ENCODE results near the gene STX3.
A peak's percentile ranks its signal among the peaks of the same experiment; 100 is the strongest.

The STX3 gene

DNA sequence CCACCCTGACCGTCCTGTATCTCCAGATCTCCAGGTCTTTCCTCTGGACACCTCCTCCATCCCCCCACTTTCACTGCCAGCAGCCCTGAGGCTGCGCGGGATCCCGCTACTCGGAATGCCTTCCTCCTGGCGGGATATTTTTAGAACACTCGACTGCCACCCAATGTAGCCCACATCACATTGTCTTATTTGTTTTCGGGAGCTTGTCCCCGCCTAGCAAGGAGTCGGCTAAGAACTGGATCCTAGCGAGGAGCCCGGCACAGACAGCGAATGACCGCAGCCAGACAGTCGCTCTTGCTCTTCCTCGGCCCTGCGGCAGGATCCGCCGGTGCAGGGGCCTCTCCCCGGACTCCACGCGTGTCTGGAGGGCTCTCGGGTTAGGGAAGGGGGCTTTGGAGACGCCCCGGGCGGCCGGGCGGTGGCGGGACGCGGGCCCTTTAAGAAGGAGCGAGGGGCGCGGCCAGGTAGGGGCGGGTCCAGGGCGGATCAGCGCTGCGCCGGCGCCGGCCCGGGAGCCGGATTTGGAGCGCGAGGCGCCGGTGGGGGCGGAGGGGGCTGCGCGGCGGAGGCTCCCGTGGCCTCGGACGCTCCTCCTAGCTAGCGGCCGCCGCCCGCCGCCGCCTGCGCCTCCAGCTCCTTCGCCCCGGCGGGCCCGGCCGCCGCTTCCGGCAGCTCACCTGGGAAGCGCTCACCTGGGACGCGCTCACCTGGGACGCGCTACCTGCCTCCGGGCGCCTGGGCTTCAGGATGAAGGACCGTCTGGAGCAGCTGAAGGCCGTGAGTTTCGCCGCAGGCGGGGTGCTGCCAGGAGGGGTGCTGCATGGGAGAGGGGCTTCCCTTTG is at the start of gene STX3:
TSS of gene STX3 (plus strand) at position 518 of the 842 bp plus-strand sequence. CDS start at position 748, 230 bp downstream.
- DNase-seq (ENCODE audit: low read depth in 2 of 2), result peak; percentile 20 to 32

DNA sequence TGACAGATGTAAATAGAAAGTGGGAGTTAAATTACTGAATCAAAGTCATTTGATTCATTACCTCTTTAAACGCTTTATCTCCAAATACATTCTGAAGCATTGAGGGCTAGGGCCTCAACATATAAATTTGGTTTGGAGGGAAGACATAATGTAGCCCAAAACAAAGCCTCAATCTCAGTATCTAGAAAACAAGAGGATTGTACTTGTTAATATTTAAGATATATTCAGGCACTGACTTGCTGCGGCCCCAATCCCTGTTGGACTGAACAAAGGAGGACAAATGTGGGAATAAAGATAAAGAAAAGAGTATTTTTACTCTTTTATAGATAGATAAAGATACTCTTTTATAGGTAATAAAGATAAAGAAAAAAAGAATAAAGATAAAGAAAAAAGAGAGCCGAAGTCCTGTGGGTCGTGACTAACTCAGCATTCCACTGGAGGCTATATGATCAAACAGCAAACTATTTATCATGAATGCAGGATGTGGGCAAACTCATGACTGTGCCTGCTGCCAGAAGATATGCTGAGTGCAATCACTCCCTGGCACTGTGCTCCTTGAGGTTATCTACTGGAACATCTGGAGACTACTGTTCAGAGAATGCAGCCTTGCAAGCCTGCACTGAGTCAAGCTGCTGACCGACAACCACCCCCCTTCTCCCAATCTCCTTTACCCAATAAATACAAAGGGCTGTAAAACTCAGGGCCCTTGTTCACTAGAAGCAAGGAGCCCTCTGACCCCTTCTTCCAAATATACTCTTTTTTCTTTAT is 48.5 kb upstream of the STX3 start:
- no peak for DNase-seq (ENCODE audit: low read depth in 2 of 2)

DNA sequence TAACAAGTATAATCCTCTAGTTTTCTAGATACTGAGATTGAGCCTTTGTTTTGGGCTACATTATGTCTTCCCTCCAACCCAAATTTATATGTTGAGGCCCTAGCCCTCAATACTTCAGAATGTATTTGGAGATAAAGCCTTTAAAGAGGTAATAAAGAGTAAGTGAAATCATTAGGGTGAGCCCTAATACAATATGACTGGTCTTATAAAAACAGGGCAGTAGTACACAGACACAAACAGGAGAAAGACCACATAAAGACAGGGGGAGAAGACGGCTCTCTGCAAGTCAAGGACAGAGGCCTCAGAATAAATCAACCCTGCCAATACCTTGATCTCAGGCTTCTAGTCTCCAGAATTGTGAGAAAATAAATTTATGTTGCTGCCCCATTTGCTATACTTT is 47.8 kb upstream of the STX3 start:
- DNase-seq (ENCODE audit: low read depth in 2 of 2), result no peak

DNA sequence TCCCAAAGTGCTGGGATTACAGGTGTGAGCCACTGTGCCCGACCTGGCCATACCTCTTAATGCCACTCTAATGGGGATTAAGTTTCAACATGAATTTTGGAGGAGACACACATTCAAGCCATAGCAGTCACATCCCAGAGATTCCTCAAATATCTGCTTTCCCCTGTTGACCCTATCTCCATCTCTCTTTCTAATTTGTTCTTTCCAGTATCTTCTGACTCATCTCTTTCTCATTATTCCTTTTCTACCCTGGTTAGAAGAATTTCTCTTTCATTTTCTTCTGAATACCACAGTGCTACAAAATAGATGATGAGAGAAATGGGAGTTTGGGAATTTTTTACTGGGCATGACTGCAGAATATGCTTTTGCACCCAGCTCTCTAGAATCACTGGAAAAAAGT is 46.6 kb upstream of the STX3 start:
- DNase-seq (ENCODE audit: low read depth in 2 of 2), result no peak

DNA sequence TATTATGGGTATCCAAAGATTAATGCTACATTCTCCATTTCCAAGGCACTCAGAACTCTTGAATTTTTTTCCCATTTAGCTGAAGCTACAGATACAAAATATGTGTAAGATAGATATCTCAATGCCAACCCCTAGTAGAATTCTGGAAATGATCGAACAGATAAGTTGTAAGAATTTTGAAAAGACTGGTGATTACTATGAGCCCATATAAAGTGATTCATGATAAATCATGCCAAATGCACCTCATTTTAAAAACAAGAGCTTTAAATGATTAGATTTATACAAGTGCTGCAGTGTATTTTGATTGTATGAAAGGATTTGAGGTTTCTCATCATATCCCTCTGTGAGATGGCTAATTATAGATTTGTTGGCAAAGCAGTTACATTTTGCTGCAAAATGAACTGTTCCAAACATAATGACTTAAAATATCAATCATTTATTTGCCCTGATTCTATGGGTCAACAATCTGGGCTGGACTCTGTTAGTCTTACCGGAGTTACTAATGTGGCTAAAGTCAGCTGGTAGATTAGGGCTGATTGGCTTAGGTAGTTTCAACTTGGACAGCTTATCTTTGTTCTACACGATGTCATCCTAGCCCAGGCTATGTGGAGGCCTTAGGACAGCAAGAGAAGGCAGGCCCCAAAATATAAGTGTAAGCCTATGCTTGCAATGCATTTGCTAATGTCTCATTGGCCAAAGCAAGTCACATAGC is 44.9 kb upstream of the STX3 start:
- DNase-seq (ENCODE audit: low read depth in 2 of 2), result no peak

DNA sequence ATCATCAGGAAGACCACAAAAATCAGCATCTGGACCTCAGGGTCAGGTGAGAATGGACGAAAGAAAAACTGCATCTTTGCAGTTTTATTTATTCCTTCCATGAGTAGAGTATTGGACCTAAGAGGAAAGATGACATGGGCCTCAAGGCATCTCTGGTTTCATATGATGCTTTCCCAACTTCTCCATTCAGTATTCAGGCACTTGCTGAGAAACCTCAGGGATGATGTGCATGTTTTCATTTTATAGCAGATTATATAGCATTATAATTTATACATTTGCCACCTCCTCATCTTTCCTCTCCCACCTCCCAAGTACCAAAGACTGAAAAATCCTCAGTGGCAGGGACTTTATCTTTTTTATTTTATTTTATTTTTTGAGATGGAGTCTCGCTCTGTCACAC is 41.4 kb upstream of the STX3 start, which contains the start of gene OR10V1:
TSS of gene OR10V1 (minus strand) at position 101 of the 400 bp plus-strand sequence. CDS start at position 101, 0 bp downstream.
- DNase-seq (ENCODE audit: low read depth in 2 of 2), result no peak

DNA sequence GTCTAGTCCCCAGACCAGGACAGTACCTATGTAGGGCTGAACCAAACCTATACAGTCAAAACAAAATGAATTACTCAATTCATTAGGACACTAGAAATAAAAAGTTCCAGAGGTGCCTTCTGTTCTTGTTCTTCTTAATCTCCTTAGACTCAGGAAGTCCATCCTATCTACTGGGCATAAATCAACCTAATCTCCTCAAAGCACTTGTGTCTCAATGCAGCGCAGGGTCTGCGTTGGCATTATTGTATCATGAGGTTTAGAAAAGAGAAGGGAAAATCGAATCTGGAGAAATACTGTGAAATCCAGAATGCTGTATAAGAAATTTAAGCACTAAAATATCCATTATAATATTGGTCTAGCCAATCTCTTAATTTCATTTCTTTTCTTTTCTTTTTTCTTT is 39.1 kb upstream of the STX3 start:
- no peak for DNase-seq (ENCODE audit: low read depth in 2 of 2)

DNA sequence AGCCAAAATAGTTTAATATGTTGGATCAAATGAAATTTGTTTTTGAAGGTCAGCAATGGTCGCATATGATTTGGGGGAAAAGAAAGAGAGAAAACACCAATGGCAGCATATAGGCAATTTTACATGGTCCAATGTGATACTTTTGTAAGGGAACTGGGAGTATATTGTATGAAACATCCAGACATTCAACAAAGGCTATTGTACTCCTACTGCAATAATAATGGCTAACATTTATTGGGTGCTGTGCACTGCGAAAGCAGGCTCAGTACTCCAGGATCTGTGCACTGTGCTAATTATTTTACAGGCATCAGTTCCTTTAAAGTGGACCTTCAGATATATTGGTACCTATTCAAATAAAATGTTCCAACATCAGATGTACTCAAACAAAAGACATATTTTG is 35.6 kb upstream of the STX3 start:
- DNase-seq (ENCODE audit: low read depth in 2 of 2), result no peak

DNA sequence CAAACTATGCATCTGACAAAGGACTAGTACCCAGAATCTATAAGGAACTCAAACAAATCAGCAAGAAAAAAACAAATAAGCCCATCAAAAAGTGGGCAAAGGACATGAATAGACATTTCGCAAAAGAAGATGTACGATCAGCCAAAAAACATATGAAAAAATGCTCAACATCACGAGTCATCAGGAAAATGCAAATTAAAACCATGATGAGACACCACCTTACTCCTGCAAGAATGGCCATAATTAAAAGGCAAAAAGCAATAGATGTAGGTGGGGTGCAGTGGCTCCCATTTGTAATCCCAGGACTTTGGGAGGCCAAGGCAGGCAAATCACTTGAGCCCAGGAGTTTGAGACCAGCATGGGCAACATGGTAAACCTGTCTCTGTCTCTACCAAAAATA is 31.1 kb upstream of the STX3 start:
- DNase-seq (ENCODE audit: low read depth in 2 of 2), result no peak

DNA sequence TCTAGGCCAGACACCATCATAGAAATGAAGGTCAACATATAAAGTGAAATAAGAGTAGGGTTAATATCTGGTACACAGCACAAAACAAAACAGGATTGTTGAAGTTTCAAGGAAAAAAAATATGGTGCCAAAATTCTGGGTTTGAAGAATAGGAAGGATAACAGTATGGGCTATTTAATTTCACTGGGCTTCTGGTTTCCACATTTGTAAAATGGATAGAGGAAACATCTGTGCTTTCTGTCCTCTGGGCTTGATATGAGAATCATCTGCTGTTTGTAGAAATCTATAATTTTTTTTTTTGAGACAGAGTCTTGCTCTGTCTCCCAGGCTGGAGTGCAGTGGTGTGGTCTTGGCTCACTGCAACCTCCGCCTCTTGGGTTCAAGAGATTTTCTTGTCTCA is 27.8 kb upstream of the STX3 start:
- DNase-seq (ENCODE audit: low read depth in 2 of 2), result no peak

DNA sequence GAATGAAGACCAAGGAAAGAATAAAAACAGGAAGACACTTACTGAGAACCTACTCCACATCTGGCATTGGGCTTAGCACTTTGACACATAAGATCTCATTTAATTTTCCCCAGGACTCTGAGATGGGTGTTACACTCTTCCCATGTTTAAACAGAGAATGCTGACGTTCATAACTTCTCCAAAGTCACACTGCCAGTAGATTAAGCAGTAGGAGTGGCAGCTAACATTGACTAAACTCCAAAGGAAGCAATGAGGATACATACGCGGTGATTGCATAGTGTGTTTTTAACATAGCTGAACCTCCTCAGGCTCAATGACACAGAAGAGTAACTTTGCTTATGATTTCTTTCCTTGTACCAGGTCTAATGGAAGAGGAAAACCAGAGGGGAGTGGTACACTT is 27.0 kb upstream of the STX3 start:
- no peak for DNase-seq (ENCODE audit: low read depth in 2 of 2)

DNA sequence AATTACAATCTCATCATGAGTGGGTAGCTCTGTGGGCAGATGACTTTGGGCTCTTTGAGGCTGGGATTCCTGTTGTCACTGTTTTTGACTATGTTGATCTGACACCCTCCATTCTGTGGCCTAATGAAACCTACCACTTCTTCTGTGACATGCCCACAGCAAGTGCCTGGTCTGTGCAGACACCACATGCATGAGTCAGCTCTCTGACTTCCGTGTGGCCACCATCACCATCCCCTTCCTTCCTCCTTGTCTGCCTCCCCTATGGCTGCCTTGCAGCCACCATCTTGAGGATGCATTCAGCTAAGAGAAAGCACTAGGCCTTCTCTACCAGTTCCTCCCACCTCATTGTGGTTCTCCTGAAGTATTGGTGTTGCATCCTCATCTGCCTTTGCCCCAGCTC is 26.3 kb upstream of the STX3 start:
- DNase-seq (ENCODE audit: low read depth in 2 of 2), result no peak

DNA sequence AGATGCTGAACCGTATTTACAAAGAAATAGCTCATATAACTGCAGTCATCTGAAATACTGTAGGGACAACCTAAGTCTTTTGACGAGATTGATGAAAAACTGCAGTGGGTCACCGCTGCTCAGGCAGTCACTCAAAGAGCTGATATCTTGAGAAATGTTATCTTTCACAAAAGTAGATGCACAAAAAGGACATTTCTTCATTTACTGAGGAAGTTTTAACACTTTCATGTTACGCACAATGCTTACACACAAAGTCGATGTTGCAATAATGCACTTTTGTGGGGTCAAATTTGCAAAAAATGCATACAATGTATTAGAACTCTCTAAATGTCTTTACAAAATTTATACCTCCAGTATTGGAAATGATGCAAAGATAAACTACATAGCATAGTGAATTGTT is 25.3 kb upstream of the STX3 start:
- DNase-seq (ENCODE audit: low read depth in 2 of 2), result no peak

DNA sequence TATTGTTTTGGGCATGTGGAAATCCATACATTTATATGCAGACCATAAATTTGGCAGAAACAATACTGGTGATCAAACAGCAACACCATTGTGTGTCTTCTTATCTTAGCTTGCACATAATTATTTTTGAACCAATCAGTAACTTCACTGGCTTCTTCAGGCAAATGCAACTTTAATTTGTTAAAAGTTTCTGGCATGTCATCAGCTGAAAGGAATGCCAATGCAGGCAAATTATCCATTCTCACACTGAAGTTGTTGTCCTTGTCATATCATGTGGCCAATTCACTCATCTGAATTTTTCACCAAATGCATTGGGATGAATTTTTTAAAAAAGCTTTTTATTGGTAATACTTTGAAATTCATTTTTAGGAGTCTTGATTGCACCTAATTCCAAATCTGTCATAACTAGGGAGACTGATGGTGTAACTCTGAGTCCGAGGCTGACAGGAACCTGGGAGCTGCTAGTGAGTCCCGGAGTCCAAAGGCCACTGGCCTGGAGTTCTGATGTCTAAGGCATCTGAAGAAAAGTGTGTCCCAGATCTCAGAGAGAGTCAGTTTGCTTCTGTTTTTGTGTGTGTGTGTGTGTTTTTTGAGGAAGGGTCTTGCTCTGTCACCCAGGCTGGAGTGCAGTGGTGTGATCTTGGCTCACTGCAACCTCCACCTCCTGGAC is 24.1 kb upstream of the STX3 start:
- no peak for DNase-seq (ENCODE audit: low read depth in 2 of 2)

DNA sequence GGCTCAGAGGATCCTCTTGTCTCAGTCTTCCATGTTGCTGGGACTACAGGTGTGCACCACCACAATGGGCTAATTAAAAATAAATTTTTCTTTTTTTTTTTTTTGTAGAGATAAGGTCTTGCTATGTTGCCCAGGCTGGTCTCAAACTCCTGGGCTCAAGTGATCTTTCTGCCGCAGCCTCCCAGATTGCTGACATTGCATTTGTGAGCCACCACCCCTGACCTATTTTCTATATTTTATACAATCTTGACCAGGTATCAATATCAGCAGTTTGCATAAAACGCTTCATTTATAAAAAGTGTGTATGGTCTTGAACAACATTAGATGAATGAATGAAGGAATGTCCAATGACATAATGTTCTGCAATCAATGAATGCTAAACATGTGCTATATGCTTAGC is 9.1 kb upstream of the STX3 start:
- no peak for DNase-seq (ENCODE audit: low read depth in 2 of 2)

DNA sequence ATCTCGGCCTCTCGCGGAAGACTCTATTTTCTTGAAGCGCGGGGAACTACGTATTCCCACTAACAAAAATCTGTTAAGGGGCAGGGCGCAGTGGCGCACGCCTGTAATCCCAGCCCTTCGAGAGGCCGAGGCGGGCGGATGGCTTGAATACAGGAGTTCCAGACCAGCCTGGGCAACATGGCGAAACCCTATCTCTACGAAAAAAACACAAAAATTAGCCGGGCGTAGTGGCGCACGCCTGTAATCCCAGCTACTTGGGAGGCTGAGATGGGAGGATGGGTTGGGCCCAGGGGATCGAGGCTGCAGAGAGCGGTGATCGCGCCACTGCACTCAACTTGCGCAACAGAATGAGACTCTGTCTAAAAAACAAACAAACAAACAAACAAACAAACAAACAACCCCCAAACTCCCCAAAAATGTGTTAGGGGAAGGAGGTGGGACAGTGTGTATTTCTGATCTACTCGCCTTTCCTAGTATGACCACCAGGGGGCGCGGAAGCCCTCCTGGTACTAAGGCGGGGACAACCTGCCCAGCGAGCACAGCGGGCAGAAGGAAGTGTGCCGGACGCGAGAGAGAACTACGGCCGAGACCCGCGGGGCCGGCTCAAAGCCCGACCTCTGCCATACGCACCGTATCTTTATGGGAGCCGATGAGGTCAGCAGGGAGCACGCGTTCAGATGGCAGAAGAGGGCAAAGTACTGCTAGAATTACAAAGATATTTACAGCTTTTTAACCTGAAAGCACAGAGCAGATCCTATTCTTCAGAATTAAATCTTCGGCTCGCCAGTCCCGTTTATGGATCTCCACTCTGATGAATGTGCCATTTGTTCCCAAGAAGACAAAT is 1.3 kb upstream of the STX3 start:
- peak; percentile 63 to 67 for DNase-seq (ENCODE audit: low read depth in 2 of 2)

DNA sequence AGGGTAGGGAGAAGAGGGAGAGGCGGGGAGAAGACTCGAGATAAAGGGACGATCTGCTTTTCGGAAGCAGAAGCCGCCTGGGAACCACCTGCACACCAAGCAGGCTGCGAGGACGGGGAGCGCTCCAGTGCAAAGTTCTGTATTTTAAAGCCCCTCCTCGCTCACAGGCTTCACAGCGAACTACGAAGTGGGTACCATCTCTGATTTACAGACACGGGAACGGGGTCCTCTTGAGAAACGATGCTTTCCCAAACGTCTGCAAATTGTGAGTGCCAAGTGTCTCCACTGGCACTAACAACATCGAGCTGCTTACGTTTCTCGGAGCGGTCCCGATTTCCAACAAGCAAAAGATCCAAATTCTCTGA is 700 bp upstream of the STX3 start:
- DNase-seq (ENCODE audit: low read depth in 2 of 2), result no peak

DNA sequence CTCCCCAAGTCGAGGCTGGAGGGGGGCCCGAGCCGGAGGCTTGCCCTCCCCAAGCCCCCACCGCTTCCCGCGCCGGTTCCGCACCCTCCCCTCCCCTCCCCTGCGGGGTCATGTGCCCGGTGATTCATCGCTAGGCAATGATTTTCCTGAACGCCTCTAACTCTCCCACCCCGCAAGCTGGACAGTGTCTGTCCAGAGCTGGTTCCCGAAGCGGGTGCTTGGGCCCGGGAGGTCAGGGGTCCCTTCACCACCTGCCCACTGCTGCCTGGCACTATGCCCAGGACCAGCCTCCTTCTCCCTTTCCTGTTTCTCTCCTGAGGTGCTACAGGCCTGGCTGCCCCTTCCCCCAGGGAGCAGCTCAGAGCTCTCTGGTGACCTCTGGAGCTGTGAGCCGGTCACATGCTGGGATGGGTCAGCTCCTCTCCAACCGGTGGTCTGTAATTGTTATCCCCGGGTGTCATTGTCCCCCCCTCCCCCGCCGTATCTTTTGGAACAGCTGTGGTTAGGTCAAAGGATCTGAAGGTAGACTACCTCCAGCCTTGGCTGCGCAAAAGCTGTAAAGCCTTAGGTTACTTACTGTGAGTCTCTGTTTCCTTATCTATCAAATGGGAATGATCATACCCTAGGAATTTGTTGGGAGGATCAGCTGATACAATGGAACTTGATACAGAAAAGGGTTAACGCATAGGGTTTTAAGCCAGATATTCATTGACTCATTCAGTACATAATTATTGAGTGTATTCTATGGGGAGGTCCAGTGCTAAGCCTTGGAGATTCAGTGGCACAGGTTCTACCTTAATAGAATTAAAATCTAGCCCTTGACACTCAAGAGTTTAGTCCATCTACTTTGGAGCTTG is 753 bp downstream of the STX3 start:
- DNase-seq (ENCODE audit: low read depth in 2 of 2), result peak in 1 of 2 donors; percentile 7

DNA sequence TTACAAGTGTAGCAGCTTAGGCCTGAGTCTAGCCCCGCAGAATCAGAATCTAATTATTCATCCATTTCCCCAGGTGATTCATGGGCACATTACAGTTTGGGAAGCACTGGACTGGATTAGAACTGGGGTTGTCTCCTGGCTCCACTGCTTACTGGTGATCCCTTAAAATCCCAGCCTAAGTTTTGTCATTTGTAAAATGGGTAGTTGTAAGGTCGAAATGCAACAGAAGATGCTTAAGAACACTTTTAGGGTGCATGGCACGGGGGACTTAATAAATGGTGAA is 1.3 kb downstream of the STX3 start:
- no peak for DNase-seq (ENCODE audit: low read depth in 2 of 2)

DNA sequence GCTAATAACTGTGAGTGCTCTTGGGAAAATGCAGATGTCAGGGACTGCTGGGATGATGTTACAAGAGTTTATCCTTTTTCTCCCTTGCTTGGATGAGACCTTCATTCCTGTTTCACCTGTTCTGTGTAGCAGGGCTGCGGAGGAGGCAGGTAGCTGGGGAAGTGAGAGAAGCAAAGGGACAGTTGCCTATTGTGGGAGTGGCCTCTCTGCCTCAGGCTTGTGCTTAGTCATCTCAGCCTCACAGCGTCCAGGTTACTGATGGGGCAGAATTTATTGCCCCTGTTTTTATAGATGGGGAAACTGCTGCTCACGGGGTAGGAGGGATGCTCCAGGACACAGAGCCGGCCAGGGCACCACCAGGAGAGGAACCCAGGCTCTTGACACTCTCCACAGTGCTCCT is 1.7 kb downstream of the STX3 start:
- no peak for DNase-seq (ENCODE audit: low read depth in 2 of 2)

Measured in activated CD8-positive, alpha-beta memory T cell treated with anti-CD3 and anti-CD28 coated beads for 4 hours (primary cell).